ENCODE data around the gene COPZ1. TPM values are rescaled to one million over a fixed set of nuclear protein-coding genes. Genes with fewer than 3 reads are reported as not detected.

Gene COPZ1
- total RNA-seq, 4 donors from 2014 or later: 91.8 to 145 (median 107) TPM

DNA sequence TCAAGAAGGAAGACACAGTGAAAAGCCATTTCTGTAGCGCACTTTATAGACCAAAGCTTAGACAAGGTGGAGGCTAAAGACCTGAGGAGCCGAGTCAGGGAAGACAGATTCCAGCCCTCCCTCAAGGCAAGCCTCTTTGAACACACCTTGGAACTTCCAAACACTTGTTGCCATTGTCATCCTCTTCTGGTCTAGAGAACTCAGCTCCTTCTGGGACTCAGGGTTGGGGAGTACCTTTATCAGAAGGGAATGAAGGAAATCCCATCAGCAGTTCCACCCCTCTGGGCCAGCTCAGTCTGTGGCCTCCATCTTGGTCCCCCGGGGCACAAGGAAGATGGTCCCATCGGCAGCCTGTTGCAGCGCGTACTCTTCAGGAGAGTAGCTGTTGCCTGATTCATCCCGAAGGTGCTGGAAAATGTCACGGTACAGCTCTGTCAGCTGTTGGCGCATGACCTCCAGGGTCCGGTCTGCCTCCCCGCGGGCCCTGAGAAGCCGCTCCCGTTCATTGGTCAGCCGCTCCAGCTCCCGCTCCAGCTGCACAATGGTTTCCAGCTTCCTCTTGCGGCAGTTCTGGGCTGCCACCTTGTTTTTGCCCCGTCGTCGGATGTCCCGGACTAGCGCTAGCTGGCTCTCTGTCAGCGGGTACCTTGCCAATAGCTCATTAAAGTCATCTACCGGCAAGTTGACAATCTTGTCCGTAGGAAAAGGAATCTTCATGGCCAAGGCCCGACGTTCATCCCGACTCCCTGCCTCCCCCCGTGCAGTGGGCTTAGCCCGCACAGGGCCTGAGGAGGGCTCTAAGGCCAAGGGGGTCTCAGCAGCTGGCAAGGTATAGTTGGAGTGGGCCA lies 32.6 kb upstream of the COPZ1 start:
- Histone ChIP-seq H3K36me3 (peaks cover 0 to 8% of the 10 kb centered on the region in 2 donors), H3K9me3 (no peaks in the 10 kb centered on the region), H3K4me1 (peaks cover 17 to 21% of the 10 kb centered on the region in 2 donors), H3K4me3 (no peak overlapping the region), H3K27ac (no peak overlapping the region), H3K27me3 (no peaks in the 10 kb centered on the region)
- intact Hi-C loops (cut with DNase I; ENCODE audit: low total_unique reads) (no loop called here), in situ Hi-C loops (cut with MboI; ENCODE audit: low sequenced_read_pairs in 4 of 4) (no loop called here)
- DNase-seq (no peak), ATAC-seq (no peak)
- no peak for TF ChIP-seq POLR2A (IDR thresholded peaks at IDR 0.05)
- TF ChIP-seq, protein P1, sequence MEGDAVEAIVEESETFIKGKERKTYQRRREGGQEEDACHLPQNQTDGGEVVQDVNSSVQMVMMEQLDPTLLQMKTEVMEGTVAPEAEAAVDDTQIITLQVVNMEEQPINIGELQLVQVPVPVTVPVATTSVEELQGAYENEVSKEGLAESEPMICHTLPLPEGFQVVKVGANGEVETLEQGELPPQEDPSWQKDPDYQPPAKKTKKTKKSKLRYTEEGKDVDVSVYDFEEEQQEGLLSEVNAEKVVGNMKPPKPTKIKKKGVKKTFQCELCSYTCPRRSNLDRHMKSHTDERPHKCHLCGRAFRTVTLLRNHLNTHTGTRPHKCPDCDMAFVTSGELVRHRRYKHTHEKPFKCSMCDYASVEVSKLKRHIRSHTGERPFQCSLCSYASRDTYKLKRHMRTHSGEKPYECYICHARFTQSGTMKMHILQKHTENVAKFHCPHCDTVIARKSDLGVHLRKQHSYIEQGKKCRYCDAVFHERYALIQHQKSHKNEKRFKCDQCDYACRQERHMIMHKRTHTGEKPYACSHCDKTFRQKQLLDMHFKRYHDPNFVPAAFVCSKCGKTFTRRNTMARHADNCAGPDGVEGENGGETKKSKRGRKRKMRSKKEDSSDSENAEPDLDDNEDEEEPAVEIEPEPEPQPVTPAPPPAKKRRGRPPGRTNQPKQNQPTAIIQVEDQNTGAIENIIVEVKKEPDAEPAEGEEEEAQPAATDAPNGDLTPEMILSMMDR (IDR thresholded peaks at IDR 0.05 in 4 of 5, conservative IDR thresholded peaks at IDR 0.05 in 1 of 5): no peak

DNA sequence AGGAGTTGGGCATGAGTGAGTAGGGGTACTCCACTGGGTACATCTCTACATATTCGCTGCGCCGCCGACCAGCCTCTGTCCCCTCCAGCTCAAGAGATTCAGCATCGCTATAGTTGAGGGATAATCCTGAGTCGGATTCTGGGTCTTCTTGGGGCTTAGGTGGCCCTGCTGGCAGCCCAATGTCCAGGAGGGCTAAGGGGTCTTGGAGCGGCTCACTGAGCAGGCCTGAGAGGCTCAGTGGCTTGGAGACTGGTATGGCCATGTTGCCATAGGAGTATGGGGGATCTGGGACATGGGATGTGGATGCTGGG lies 32.0 kb upstream of the COPZ1 start:
- H3K36me3 ChIP-seq: peaks cover 0 to 2% of the 10 kb centered on the region in 2 donors
- DNase-seq (no peak), ATAC-seq (no peak)
- H3K9me3 ChIP-seq: no peaks in the 10 kb centered on the region
- TF ChIP-seq, protein P1 (IDR thresholded peaks at IDR 0.05 in 4 of 5, conservative IDR thresholded peaks at IDR 0.05 in 1 of 5): no peak
- TF ChIP-seq POLR2A (IDR thresholded peaks at IDR 0.05): no peak
- H3K27ac ChIP-seq: no peak overlapping the region
- H3K27me3 ChIP-seq: no peaks in the 10 kb centered on the region
- intact Hi-C loops (cut with DNase I; ENCODE audit: low total_unique reads): no loop called here
- peaks cover 11 to 15% of the 10 kb centered on the region in 2 donors for H3K4me1 ChIP-seq
- in situ Hi-C loops (cut with MboI; ENCODE audit: low sequenced_read_pairs in 4 of 4): no loop called here
- no peak overlapping the region for H3K4me3 ChIP-seq

DNA sequence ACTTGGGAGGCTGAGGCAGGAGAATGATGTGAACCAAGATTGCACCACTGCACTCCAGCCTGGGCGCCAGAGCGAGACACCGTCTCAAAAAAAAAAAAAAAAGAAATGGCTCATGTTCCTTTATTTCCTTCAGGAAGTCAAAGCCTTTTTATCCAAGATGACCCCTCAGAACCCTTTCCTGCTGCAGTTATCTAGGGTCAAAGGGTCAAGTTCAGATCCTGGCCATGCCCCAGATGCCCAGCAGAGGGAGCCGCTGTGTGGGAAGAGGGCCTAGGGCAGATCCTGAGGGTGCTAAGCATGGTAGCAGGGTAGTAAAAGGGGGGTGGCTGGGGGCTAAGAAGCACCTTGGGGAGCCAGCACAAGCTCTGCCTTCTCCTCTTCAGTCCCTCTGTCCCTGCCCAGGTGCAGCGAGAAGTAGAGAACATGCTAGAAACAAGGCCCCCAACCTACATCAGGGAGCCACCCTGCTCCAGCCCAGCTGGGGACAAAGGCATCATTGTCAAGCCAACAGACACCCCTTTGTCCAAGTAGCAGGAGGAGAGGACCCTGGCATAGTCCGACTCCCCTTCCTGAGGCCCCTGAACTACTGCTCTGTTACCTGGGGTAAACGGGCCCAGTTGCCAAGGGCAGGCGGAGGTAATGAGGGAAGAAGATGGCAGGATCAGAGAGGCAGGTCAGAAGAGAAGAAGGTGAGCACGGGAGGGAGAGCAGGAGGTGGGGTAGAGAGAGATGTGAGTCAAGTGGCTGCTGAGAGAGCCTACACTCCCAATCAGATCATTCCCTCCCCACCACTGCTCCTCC lies 30.6 kb upstream of the COPZ1 start:
- Histone ChIP-seq H3K9me3 (no peaks in the 10 kb centered on the region), H3K27me3 (no peaks in the 10 kb centered on the region), H3K27ac (no peak overlapping the region), H3K36me3 (no peaks in the 10 kb centered on the region), H3K4me1 (peaks cover 0 to under 1% of the 10 kb centered on the region in 2 donors), H3K4me3 (no peak overlapping the region)
- TF ChIP-seq, protein P1 (IDR thresholded peaks at IDR 0.05 in 4 of 5, conservative IDR thresholded peaks at IDR 0.05 in 1 of 5): peak; percentile 64 to 76 (median 69)
- no peak for TF ChIP-seq POLR2A (IDR thresholded peaks at IDR 0.05)
- in situ Hi-C loops (cut with MboI; ENCODE audit: low sequenced_read_pairs in 4 of 4) (no loop called here), intact Hi-C loops (cut with DNase I; ENCODE audit: low total_unique reads) (loop anchor here (1.0 kb wide), 1 partner anchor 30 kb away; no protein-coding TSS in a partner anchor)
- ATAC-seq (peak; percentile 33 to 60), DNase-seq (peak in 1 of 2 donors; percentile 38)

DNA sequence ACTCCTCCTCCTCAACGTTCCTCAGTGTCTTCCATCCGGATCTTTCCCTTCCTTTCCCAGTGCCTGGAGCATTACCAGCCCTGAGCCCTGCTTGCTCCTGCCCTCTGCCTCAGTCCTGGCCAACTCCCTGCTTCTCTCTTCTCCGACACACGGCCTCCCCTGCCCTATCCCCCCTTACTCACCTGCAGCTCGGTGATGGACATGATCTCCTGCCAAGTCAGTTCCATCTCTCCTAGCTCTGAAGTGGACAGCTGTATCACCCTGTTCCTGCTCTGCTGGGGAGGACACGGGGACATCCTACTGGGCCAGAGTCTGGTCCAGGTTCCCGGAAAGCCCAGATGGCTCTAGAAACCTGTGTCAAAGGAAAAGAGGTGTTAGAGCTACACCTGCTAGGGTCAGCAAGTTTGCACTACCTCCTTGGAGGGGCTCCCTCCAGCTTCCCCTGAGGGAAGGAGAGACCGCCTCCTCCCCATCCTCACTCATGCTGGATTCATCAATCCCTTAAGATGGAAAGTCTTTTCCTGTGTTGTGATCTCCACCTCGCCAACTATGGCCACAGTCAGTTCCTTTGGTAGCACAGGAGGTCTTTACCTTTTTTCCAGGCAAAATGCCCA lies 29.9 kb upstream of the COPZ1 start:
- H3K27ac ChIP-seq: no peak overlapping the region
- H3K27me3 ChIP-seq: no peaks in the 10 kb centered on the region
- H3K36me3 ChIP-seq: no peaks in the 10 kb centered on the region
- DNase-seq (no peak), ATAC-seq (no peak)
- TF ChIP-seq POLR2A (IDR thresholded peaks at IDR 0.05): no peak
- TF ChIP-seq, protein P1 (IDR thresholded peaks at IDR 0.05 in 4 of 5, conservative IDR thresholded peaks at IDR 0.05 in 1 of 5): no peak
- no peaks in the 10 kb centered on the region for H3K9me3 ChIP-seq
- in situ Hi-C loops (cut with MboI; ENCODE audit: low sequenced_read_pairs in 4 of 4): no loop called here
- H3K4me3 ChIP-seq: no peak overlapping the region
- H3K4me1 ChIP-seq: peaks cover under 1 to 2% of the 10 kb centered on the region in 2 donors
- intact Hi-C loops (cut with DNase I; ENCODE audit: low total_unique reads): loop anchor here (1.0 kb wide), 1 partner anchor 29 kb away; no protein-coding TSS in a partner anchor

Data from gastrocnemius medialis (tissue), 4 donors.